ENCODE measurements around the gene CAMK2G. TPM values are rescaled to one million over a fixed set of nuclear protein-coding genes. Genes with fewer than 3 reads are reported as not detected.

The CAMK2G gene
- total RNA-seq, 1 donor from 2014 or later: 25.7 TPM

GRCh38 chr10:73819081-73819480 lies 55.3 kb downstream of the CAMK2G start:
- Mint-ChIP-seq H3K9me3 (no peaks in the 10 kb centered on the region), H3K4me3 (no peak overlapping the region), H3K36me3 (ENCODE audit: low read depth) (peaks cover 3% of the 10 kb centered on the region), H3K27ac (ENCODE audit: unreplicated experiment) (no peak overlapping the region), H3K27me3 (ENCODE audit: low read depth) (no peaks in the 10 kb centered on the region), H3K4me1 (no peaks in the 10 kb centered on the region)
- no peak for TF ChIP-seq CTCF (conservative IDR thresholded peaks at IDR 0.05)
- DNase-seq (ENCODE audit: low read depth, low spot score): no peak

DNA sequence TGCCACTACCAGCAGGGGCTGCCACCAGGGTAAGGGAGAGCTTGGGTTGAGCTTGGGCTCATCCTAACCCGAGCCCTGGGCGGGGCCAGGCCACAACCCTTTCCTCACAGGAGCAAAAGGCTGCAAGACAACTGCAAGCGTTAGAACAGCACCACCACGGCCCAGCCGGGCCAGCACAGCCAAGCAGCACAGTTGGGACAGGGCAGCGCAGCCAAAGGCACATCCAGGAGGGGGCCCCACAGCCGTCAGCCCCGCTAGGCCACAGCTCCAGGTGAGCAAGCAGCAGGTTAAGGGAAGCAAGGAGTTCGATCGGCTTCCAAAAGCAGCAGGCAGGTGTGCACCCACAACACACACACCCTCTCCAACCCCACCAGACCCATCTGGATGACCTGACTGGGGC lies 56.0 kb downstream of the CAMK2G start:
- Mint-ChIP-seq H3K4me1 (no peaks in the 10 kb centered on the region), H3K9me3 (no peaks in the 10 kb centered on the region), H3K27ac (ENCODE audit: unreplicated experiment) (no peak overlapping the region), H3K27me3 (ENCODE audit: low read depth) (no peaks in the 10 kb centered on the region), H3K36me3 (ENCODE audit: low read depth) (peaks cover 3% of the 10 kb centered on the region), H3K4me3 (no peak overlapping the region)
- DNase-seq (ENCODE audit: low read depth, low spot score): no peak
- no peak for TF ChIP-seq CTCF (conservative IDR thresholded peaks at IDR 0.05)

DNA sequence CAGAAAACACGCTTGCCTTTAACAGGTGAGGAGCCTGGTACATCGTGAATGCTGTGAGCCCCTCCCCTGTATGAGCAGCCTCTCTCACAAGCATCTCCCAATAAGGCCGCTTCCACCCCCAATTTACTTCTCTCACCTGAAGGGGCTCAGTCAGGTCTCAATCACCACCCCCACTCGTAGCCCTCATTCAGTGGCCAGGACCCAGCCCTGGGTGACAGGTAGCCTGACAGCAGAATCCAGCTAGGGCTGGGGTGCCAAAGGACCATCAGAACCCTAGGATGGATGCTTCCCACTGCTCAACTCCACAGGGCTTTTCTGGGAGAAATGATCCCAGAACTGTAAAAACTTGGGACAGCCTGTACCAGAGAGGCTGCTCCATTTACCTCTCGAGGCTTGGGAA lies 56.5 kb downstream of the CAMK2G start:
- Mint-ChIP-seq H3K4me1 (no peaks in the 10 kb centered on the region), H3K4me3 (no peak overlapping the region), H3K36me3 (ENCODE audit: low read depth) (peaks cover 3% of the 10 kb centered on the region), H3K27me3 (ENCODE audit: low read depth) (no peaks in the 10 kb centered on the region), H3K27ac (ENCODE audit: unreplicated experiment) (no peak overlapping the region), H3K9me3 (no peaks in the 10 kb centered on the region)
- TF ChIP-seq CTCF (conservative IDR thresholded peaks at IDR 0.05): no peak
- DNase-seq (ENCODE audit: low read depth, low spot score): no peak

GRCh38 chr10:73816917-73817729 lies 57.2 kb downstream of the CAMK2G start:
- Mint-ChIP-seq H3K27me3 (ENCODE audit: low read depth) (no peaks in the 10 kb centered on the region), H3K36me3 (ENCODE audit: low read depth) (no peaks in the 10 kb centered on the region), H3K4me3 (no peak overlapping the region), H3K9me3 (no peaks in the 10 kb centered on the region), H3K27ac (ENCODE audit: unreplicated experiment) (no peak overlapping the region), H3K4me1 (peaks cover 4% of the 10 kb centered on the region)
- no peak for TF ChIP-seq CTCF (conservative IDR thresholded peaks at IDR 0.05)
- no peak for DNase-seq (ENCODE audit: low read depth, low spot score)

DNA sequence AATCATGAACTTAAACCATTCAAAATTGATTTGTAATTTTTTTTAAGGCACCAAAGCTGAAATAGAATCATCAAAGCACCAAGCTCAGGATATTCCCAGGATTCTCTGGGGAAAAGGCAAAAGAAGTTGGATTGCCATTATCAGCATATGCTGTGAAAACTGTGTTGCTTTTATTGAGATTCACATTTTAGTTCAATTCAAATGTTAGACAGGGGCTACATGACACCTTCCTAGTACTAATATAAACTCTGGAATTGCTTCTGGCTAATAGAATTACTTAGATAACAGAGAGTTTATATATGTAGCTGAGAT lies 58.7 kb downstream of the CAMK2G start:
- Mint-ChIP-seq H3K27me3 (ENCODE audit: low read depth) (no peaks in the 10 kb centered on the region), H3K36me3 (ENCODE audit: low read depth) (no peaks in the 10 kb centered on the region), H3K27ac (ENCODE audit: unreplicated experiment) (no peak overlapping the region), H3K4me1 (peaks cover 5% of the 10 kb centered on the region), H3K4me3 (no peak overlapping the region), H3K9me3 (no peaks in the 10 kb centered on the region)
- no peak for DNase-seq (ENCODE audit: low read depth, low spot score)
- no peak for TF ChIP-seq CTCF (conservative IDR thresholded peaks at IDR 0.05)
